Measurements from ENCODE around the gene L3HYPDH. TPM values are rescaled to one million over a fixed set of nuclear protein-coding genes. Genes with fewer than 3 reads are reported as not detected.

The L3HYPDH gene
- total and polyA plus RNA-seq, 2 of the 13 experiments (the other 11 are each of a cell fraction or from before 2014, with no cell fraction given): 30.5 to 36.6 TPM

DNA sequence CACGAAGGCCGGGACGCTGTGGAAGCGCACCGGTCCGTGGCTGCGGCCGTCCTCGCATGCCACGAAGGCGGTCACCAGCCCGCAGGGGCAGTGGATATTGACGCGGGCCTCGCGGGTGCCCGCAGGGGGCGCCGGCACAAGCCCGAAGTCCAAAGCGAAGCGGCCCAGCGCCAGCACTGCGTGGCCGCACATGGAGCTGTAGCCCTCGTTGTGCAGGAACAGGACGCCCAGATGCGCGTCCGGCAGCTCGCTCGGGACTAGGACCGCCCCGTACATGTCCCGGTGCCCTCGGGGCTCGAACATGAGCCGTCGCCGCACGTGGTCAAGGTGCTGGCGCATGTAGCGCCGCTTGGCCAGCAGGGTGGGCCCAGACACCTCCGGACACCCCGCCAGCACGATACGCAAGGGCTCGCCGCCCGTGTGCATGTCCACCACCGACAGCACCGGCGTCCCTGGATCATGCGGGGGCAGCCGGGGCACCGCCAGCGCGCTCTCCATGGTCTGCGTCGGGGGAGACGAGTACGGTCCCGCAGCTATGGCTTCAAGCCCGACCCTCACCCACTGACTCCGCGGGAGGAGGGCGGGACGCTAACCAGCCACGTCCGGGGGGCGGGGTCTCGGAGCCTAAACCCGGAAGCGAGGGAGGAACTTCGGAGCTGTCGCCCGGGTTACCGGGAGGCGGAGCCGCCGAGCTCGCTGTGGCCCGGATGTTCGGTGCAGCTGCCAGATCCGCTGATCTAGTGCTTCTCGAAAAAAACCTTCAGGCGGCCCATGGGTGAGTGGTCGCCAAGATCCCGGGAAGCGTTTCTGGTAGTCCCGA lies at the start of gene L3HYPDH, which contains the start of gene JKAMP (continued):
- TF ChIP-seq, protein P1, sequence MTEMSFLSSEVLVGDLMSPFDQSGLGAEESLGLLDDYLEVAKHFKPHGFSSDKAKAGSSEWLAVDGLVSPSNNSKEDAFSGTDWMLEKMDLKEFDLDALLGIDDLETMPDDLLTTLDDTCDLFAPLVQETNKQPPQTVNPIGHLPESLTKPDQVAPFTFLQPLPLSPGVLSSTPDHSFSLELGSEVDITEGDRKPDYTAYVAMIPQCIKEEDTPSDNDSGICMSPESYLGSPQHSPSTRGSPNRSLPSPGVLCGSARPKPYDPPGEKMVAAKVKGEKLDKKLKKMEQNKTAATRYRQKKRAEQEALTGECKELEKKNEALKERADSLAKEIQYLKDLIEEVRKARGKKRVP (CRISPR knock-in tag; IDR thresholded peaks at IDR 0.05): no peak; a peak in 1 of 4 replicates
- TF ChIP-seq, protein P2, sequence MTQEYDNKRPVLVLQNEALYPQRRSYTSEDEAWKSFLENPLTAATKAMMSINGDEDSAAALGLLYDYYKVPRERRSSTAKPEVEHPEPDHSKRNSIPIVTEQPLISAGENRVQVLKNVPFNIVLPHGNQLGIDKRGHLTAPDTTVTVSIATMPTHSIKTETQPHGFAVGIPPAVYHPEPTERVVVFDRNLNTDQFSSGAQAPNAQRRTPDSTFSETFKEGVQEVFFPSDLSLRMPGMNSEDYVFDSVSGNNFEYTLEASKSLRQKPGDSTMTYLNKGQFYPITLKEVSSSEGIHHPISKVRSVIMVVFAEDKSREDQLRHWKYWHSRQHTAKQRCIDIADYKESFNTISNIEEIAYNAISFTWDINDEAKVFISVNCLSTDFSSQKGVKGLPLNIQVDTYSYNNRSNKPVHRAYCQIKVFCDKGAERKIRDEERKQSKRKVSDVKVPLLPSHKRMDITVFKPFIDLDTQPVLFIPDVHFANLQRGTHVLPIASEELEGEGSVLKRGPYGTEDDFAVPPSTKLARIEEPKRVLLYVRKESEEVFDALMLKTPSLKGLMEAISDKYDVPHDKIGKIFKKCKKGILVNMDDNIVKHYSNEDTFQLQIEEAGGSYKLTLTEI (CRISPR knock-in tag; conservative IDR thresholded peaks at IDR 0.05): no peak
- TF ChIP-seq ZNF709 (CRISPR knock-in tag; IDR thresholded peaks at IDR 0.05) (peak; percentile 95), TGIF2 (CRISPR knock-in tag; IDR thresholded peaks at IDR 0.05) (peak; percentile 54), NFE2 (CRISPR knock-in tag; IDR thresholded peaks at IDR 0.05) (no peak), ZNF205 (CRISPR knock-in tag; IDR thresholded peaks at IDR 0.05) (peak; percentile 65; the same call in 1 of the 2 replicates), ZNF614 (CRISPR knock-in tag; IDR thresholded peaks at IDR 0.05; ENCODE audit: borderline replicate concordance) (peak; percentile 64; the same call in 1 of the 2 replicates), TARDBP (CRISPR knock-in tag; IDR thresholded peaks at IDR 0.05) (peak; percentile 90), YEATS2 (CRISPR knock-in tag; IDR thresholded peaks at IDR 0.05; ENCODE audit: borderline replicate concordance) (peak; percentile 81), ZNF484 (CRISPR knock-in tag; IDR thresholded peaks at IDR 0.05; ENCODE audit: borderline replicate concordance, low read depth) (peak; percentile 89; the same call in 1 of the 2 replicates), YY1 (IDR thresholded peaks at IDR 0.05; ENCODE audit: insufficient read depth, insufficient replicate concordance, low read depth, low read length) (peak; percentile 47), MTF1 (CRISPR knock-in tag; IDR thresholded peaks at IDR 0.05) (peak; percentile 86), SMARCE1 (IDR thresholded peaks at IDR 0.05; ENCODE audit: borderline replicate concordance) (no peak), SP140L (CRISPR knock-in tag; IDR thresholded peaks at IDR 0.05; ENCODE audit: borderline replicate concordance) (peak; percentile 91), GTF2F1 (IDR thresholded peaks at IDR 0.05; ENCODE audit: low read length) (no peak)
- TF ChIP-seq, protein P3, sequence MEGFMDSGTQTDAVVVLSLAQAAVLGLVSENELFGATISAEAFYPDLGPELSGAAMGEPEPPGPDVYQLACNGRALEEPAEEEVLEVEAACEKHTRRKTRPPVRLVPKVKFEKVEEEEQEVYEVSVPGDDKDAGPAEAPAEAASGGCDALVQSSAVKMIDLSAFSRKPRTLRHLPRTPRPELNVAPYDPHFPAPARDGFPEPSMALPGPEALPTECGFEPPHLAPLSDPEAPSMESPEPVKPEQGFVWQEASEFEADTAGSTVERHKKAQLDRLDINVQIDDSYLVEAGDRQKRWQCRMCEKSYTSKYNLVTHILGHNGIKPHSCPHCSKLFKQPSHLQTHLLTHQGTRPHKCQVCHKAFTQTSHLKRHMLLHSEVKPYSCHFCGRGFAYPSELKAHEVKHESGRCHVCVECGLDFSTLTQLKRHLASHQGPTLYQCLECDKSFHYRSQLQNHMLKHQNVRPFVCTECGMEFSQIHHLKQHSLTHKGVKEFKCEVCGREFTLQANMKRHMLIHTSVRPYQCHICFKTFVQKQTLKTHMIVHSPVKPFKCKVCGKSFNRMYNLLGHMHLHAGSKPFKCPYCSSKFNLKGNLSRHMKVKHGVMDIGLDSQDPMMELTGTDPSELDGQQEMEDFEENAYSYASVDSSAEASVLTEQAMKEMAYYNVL (CRISPR knock-in tag; IDR thresholded peaks at IDR 0.05; ENCODE audit: borderline replicate concordance): no peak
- TF ChIP-seq, protein P4, sequence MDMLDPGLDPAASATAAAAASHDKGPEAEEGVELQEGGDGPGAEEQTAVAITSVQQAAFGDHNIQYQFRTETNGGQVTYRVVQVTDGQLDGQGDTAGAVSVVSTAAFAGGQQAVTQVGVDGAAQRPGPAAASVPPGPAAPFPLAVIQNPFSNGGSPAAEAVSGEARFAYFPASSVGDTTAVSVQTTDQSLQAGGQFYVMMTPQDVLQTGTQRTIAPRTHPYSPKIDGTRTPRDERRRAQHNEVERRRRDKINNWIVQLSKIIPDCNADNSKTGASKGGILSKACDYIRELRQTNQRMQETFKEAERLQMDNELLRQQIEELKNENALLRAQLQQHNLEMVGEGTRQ (IDR thresholded peaks at IDR 0.05; ENCODE audit: low read depth, low read length): peak; percentile 42; the same call in 1 of the 2 replicates
- TF ChIP-seq, protein P4 (CRISPR knock-in tag; IDR thresholded peaks at IDR 0.05; ENCODE audit: borderline replicate concordance): peak; percentile 65
